WTC11 (cell line): Measurements from ENCODE around the gene WWOX. TPM values are rescaled to one million over a fixed set of nuclear protein-coding genes. Genes with fewer than 3 reads are reported as not detected.

Experiments used
- ATAC-seq: fragments of 200-7000 bp; cut with Tn5 transposase; 2 replicates; pipeline ENCODE4 v1.10.0; 2021; ENCODE audit warnings: mild to moderate bottlenecking, moderate library complexity
- CTCF ChIA-PET: fragments of 300-600 bp; sonication (Branson Sonifier 250); formaldehyde crosslinking; loops from one replicate; lab custom pipeline; 2021; ENCODE audit warnings: antibody characterized with exemption; lab: Charles Lee
- POLR2A ChIA-PET: fragments of 350-600 bp; sonication (Branson Sonifier 250); formaldehyde crosslinking; loops from one replicate; lab custom pipeline; 2021; ENCODE audit warnings: antibody characterized with exemption; lab: Charles Lee
- DNase-seq: peaks from one replicate; pipeline ENCODE4 v3.0.0; 2021; ENCODE audit warnings: low spot score
- H3K27ac Mint-ChIP-seq: 2 replicates; pipeline ENCODE4 v1.8.0; 2021; ENCODE audit warnings: mixed read lengths
- H3K27me3 Mint-ChIP-seq: 2 replicates; pipeline ENCODE4 v1.8.0; 2021; ENCODE audit warnings: low read depth, mild to moderate bottlenecking, moderate library complexity, mixed read lengths
- H3K36me3 Mint-ChIP-seq: 2 replicates; pipeline ENCODE4 v1.8.0; 2021; ENCODE audit warnings: mixed read lengths
- H3K4me1 Mint-ChIP-seq: 2 replicates; pipeline ENCODE4 v1.8.0; 2022; ENCODE audit warnings: mixed read lengths
- H3K4me3 Mint-ChIP-seq: 2 replicates; pipeline ENCODE4 v1.8.0; 2021; ENCODE audit warnings: mild to moderate bottlenecking, moderate library complexity, mixed read lengths
- H3K9me3 Mint-ChIP-seq: 2 replicates; pipeline ENCODE4 v1.8.0; 2021; ENCODE audit warnings: mixed read lengths
- ARID4B ChIP-seq: sonication (generic); formaldehyde crosslinking; IDR thresholded peaks from 2 replicates; pipeline ENCODE4 v1.8.0; 2023; ENCODE audit warnings: missing genetic modification reagents, mild to moderate bottlenecking, borderline replicate concordance
- ATF1 ChIP-seq: sonication (generic); formaldehyde crosslinking; IDR thresholded peaks from 2 replicates; pipeline ENCODE4 v1.8.1; 2023; ENCODE audit warnings: mild to moderate bottlenecking, moderate library complexity, missing genetic modification reagents
- CBFB ChIP-seq: sonication (generic); formaldehyde crosslinking; IDR thresholded peaks from 2 replicates; pipeline ENCODE4 v1.8.1; 2022; ENCODE audit warnings: mild to moderate bottlenecking, low read depth, missing genetic modification reagents
- E2F1 ChIP-seq: sonication (generic); formaldehyde crosslinking; IDR thresholded peaks from 2 replicates; pipeline ENCODE4 v1.8.0; 2022; ENCODE audit warnings: mild to moderate bottlenecking, missing genetic modification reagents
- EMX1 ChIP-seq: fragments of 250-450 bp; sonication (Bioruptor Pico); IDR thresholded peaks from 2 replicates; pipeline ENCODE4 v1.8.0; 2021; ENCODE audit warnings: mild to moderate bottlenecking
- GRHL2 ChIP-seq: fragments of 250-450 bp; sonication (Bioruptor Pico); IDR thresholded peaks from 2 replicates; pipeline ENCODE4 v1.8.0; 2022; ENCODE audit warnings: mild to moderate bottlenecking, moderate library complexity; ENCODE audit not compliant: insufficient replicate concordance, severe bottlenecking
- JAZF1 ChIP-seq: fragments of 250-450 bp; sonication (Bioruptor Pico); IDR thresholded peaks from 2 replicates; pipeline ENCODE4 v1.9.0; 2021; ENCODE audit warnings: moderate library complexity, mild to moderate bottlenecking, inconsistent platforms
- NFATC4 ChIP-seq: fragments of 250-450 bp; sonication (Bioruptor Pico); IDR thresholded peaks from 2 replicates; pipeline ENCODE4 v1.9.0; 2021; ENCODE audit warnings: mild to moderate bottlenecking
- NFYB ChIP-seq: sonication (generic); formaldehyde crosslinking; conservative IDR thresholded peaks from 2 replicates; pipeline ENCODE4 v1.8.0; 2022; ENCODE audit warnings: low read depth, missing genetic modification reagents
- PRRX2 ChIP-seq: fragments of 250-450 bp; sonication (Bioruptor Pico); IDR thresholded peaks from 2 replicates; pipeline ENCODE4 v1.8.0; 2021; ENCODE audit warnings: mild to moderate bottlenecking
- SOX15 ChIP-seq: fragments of 250-450 bp; sonication (Bioruptor Pico); IDR thresholded peaks from 2 replicates; pipeline ENCODE4 v1.9.0; 2021; ENCODE audit warnings: mild to moderate bottlenecking
- TEAD1 ChIP-seq: sonication (generic); formaldehyde crosslinking; IDR thresholded peaks from 2 replicates; pipeline ENCODE4 v1.8.0; 2022; ENCODE audit warnings: mild to moderate bottlenecking, missing genetic modification reagents
- ZNF138 ChIP-seq: sonication (generic); formaldehyde crosslinking; conservative IDR thresholded peaks from 2 replicates; pipeline ENCODE4 v1.8.1; 2022; ENCODE audit warnings: mild to moderate bottlenecking, moderate library complexity, missing genetic modification reagents
- ZNF396 ChIP-seq: fragments of 250-450 bp; sonication (Bioruptor Pico); IDR thresholded peaks from 2 replicates; pipeline ENCODE4 v1.8.0; 2021; ENCODE audit warnings: mild to moderate bottlenecking, moderate library complexity, borderline replicate concordance
- ZNF425 ChIP-seq: fragments of 250-450 bp; sonication (Bioruptor Pico); conservative IDR thresholded peaks from 2 replicates; pipeline ENCODE4 v1.9.0; 2021; ENCODE audit warnings: mild to moderate bottlenecking
- total RNA-seq: library from RNA; stranded (reverse); gene quantifications from 3 replicates; pipeline ENCODE4 v1.2.3, GENCODE V29; 2021
- TF ChIP-seq, protein P1 (sequence below): fragments of 250-450 bp; sonication (Bioruptor Pico); IDR thresholded peaks from 2 replicates; pipeline ENCODE4 v1.9.0; 2021; ENCODE audit warnings: mild to moderate bottlenecking
- TF ChIP-seq, protein P2 (sequence below): sonication (generic); formaldehyde crosslinking; IDR thresholded peaks from 2 replicates; pipeline ENCODE4 v1.8.1; 2022; ENCODE audit warnings: missing genetic modification reagents, borderline replicate concordance
- TF ChIP-seq, protein P3 (sequence below): fragments of 250-450 bp; sonication (Bioruptor Pico); IDR thresholded peaks from 2 replicates; pipeline ENCODE4 v1.9.0; 2021; ENCODE audit warnings: moderate library complexity, mild to moderate bottlenecking, inconsistent platforms, borderline replicate concordance
- TF ChIP-seq, protein P4 (sequence below): sonication (generic); formaldehyde crosslinking; IDR thresholded peaks from 2 replicates; pipeline ENCODE4 v1.8.1; 2022; ENCODE audit warnings: mild to moderate bottlenecking, moderate library complexity, missing genetic modification reagents
- TF ChIP-seq, protein P5 (sequence below): fragments of 200-600 bp; IDR thresholded peaks from 2 replicates; pipeline ENCODE4 v1.8.0; 2022; ENCODE audit warnings: antibody characterized with exemption

The WWOX gene
- total RNA-seq, 1 experiment from 2014 or later, result 15.7 TPM

DNA sequence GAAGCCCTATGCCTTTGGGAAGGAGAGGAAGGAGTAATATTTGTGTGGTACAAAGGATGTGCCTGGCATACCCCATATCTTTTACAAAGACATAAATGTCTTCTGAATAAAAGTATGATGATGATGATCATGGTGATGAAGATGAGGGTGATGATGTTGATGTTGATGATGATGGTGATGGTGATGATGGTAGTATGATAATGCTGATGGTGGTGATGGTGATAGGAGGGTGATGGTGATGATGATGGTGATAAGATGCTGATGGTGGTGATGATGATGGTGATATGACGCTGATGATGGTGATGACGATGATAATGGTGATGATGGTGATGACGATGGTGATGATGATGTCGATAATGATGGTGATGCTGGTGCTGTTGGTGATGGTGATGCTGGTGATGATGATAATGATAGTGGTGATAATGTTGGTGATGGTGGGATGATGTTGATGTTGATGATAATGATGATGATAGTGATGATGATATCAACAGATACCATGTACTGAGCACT is 684.2 kb downstream of the WWOX start:
- H3K9me3 Mint-ChIP-seq, result no peaks in the 10 kb centered on the region
- TF ChIP-seq CBFB (CRISPR knock-in tag), result no peak
- TF ChIP-seq JAZF1 (CRISPR knock-in tag), result no peak
- TF ChIP-seq, protein P1, sequence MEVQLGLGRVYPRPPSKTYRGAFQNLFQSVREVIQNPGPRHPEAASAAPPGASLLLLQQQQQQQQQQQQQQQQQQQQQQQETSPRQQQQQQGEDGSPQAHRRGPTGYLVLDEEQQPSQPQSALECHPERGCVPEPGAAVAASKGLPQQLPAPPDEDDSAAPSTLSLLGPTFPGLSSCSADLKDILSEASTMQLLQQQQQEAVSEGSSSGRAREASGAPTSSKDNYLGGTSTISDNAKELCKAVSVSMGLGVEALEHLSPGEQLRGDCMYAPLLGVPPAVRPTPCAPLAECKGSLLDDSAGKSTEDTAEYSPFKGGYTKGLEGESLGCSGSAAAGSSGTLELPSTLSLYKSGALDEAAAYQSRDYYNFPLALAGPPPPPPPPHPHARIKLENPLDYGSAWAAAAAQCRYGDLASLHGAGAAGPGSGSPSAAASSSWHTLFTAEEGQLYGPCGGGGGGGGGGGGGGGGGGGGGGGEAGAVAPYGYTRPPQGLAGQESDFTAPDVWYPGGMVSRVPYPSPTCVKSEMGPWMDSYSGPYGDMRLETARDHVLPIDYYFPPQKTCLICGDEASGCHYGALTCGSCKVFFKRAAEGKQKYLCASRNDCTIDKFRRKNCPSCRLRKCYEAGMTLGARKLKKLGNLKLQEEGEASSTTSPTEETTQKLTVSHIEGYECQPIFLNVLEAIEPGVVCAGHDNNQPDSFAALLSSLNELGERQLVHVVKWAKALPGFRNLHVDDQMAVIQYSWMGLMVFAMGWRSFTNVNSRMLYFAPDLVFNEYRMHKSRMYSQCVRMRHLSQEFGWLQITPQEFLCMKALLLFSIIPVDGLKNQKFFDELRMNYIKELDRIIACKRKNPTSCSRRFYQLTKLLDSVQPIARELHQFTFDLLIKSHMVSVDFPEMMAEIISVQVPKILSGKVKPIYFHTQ (CRISPR knock-in tag), result no peak
- TF ChIP-seq NFATC4, result no peak
- TF ChIP-seq, protein P2, sequence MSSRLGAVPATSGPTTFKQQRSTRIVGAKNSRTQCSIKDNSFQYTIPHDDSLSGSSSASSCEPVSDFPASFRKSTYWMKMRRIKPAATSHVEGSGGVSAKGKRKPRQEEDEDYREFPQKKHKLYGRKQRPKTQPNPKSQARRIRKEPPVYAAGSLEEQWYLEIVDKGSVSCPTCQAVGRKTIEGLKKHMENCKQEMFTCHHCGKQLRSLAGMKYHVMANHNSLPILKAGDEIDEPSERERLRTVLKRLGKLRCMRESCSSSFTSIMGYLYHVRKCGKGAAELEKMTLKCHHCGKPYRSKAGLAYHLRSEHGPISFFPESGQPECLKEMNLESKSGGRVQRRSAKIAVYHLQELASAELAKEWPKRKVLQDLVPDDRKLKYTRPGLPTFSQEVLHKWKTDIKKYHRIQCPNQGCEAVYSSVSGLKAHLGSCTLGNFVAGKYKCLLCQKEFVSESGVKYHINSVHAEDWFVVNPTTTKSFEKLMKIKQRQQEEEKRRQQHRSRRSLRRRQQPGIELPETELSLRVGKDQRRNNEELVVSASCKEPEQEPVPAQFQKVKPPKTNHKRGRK (CRISPR knock-in tag), result no peak
- TF ChIP-seq, protein P3, sequence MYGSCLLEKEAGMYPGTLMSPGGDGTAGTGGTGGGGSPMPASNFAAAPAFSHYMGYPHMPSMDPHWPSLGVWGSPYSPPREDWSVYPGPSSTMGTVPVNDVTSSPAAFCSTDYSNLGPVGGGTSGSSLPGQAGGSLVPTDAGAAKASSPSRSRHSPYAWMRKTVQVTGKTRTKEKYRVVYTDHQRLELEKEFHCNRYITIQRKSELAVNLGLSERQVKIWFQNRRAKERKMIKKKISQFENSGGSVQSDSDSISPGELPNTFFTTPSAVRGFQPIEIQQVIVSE (CRISPR knock-in tag), result no peak
- TF ChIP-seq, protein P4, sequence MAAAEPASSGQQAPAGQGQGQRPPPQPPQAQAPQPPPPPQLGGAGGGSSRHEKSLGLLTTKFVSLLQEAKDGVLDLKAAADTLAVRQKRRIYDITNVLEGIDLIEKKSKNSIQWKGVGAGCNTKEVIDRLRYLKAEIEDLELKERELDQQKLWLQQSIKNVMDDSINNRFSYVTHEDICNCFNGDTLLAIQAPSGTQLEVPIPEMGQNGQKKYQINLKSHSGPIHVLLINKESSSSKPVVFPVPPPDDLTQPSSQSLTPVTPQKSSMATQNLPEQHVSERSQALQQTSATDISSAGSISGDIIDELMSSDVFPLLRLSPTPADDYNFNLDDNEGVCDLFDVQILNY, result no peak
- no peak for TF ChIP-seq ZNF425 (CRISPR knock-in tag)
- no peak for TF ChIP-seq PRRX2 (CRISPR knock-in tag)
- ChIA-PET POLR2A (no interaction called here), CTCF (no interaction called here)
- DNase-seq (no peak), ATAC-seq (no peak)
- no peak overlapping the region for H3K27ac Mint-ChIP-seq
- no peak overlapping the region for H3K4me3 Mint-ChIP-seq
- no peaks in the 10 kb centered on the region for H3K27me3 Mint-ChIP-seq
- H3K36me3 Mint-ChIP-seq, result no peaks in the 10 kb centered on the region
- H3K4me1 Mint-ChIP-seq, result peaks cover 8% of the 10 kb centered on the region

DNA sequence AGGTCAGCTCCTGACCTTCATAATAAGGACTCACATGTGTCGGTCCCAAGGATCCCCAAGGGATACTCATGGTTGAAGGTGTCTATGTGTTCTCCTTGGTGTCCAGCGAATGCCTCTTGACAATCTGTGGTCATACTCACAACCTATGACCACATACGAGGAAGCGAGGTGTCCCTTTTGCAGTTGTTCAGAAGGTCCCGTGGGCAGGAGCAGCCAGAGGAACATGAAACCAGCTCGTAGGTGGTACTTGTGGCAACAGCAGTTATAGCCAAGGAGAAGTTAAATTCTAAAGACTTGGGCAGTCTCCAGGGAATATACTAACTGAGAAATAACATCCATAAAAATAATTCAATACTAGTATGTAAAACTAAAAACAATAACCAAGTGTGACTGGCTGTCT is 685.3 kb downstream of the WWOX start:
- H3K9me3 Mint-ChIP-seq, result no peaks in the 10 kb centered on the region
- peaks cover 8% of the 10 kb centered on the region for H3K4me1 Mint-ChIP-seq
- H3K4me3 Mint-ChIP-seq, result no peak overlapping the region
- no peak overlapping the region for H3K27ac Mint-ChIP-seq
- no peaks in the 10 kb centered on the region for H3K27me3 Mint-ChIP-seq
- ATAC-seq (no peak), DNase-seq (no peak)
- H3K36me3 Mint-ChIP-seq, result no peaks in the 10 kb centered on the region
- POLR2A ChIA-PET, result no interaction called here
- CTCF ChIA-PET, result no interaction called here
- TF ChIP-seq ZNF396 (CRISPR knock-in tag) (no peak), NFYB (CRISPR knock-in tag) (no peak), ARID4B (CRISPR knock-in tag) (no peak), E2F1 (CRISPR knock-in tag) (no peak), ZNF138 (no peak), SOX15 (no peak), TEAD1 (no peak), EMX1 (CRISPR knock-in tag) (no peak), GRHL2 (CRISPR knock-in tag) (no peak), ATF1 (CRISPR knock-in tag) (no peak)
- TF ChIP-seq, protein P5, sequence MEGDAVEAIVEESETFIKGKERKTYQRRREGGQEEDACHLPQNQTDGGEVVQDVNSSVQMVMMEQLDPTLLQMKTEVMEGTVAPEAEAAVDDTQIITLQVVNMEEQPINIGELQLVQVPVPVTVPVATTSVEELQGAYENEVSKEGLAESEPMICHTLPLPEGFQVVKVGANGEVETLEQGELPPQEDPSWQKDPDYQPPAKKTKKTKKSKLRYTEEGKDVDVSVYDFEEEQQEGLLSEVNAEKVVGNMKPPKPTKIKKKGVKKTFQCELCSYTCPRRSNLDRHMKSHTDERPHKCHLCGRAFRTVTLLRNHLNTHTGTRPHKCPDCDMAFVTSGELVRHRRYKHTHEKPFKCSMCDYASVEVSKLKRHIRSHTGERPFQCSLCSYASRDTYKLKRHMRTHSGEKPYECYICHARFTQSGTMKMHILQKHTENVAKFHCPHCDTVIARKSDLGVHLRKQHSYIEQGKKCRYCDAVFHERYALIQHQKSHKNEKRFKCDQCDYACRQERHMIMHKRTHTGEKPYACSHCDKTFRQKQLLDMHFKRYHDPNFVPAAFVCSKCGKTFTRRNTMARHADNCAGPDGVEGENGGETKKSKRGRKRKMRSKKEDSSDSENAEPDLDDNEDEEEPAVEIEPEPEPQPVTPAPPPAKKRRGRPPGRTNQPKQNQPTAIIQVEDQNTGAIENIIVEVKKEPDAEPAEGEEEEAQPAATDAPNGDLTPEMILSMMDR, result no peak
